PC-3 (cell line): Measurements from ENCODE around the gene SPACA4. TPM values are rescaled to one million over a fixed set of nuclear protein-coding genes. Genes with fewer than 3 reads are reported as not detected.

Source experiments
- ATAC-seq: fragments of 200-7000 bp; cut with Tn5 transposase; 2 replicates; pipeline ENCODE4 v1.9.1; 2020; ENCODE audit warnings: mild to moderate bottlenecking, moderate library complexity
- BruUV-seq: library from RNA; stranded (reverse); fragments of 400-500 nt; replicated peaks from 2 replicates; lab custom pipeline; 2021; lab: Mats Ljungman, UMichigan
- CTCF ChIA-PET: fragments of 300-600 bp; sonication (Branson Sonifier 250); formaldehyde crosslinking; loops from one replicate; lab custom pipeline; 2022; ENCODE audit warnings: antibody characterized with exemption; lab: Charles Lee
- POLR2A ChIA-PET: fragments of 300-600 bp; sonication (Branson Sonifier 250); formaldehyde crosslinking; loops from one replicate; lab custom pipeline; 2022; ENCODE audit warnings: antibody characterized with exemption; ENCODE audit not compliant: unreplicated experiment; lab: Charles Lee
- DNase-seq: peaks from one replicate; pipeline ENCODE4 v3.0.0-alpha.2; 2015
- H2AFZ ChIP-seq: fragments of 300-600 bp; sonication (generic); 2 replicates; pipeline ENCODE4 v1.6.0; 2016; ENCODE audit warnings: antibody characterized with exemption, low read length
- H3F3A ChIP-seq: fragments of 300-600 bp; sonication (generic); one replicate; pipeline ENCODE4 v1.6.0; 2017; ENCODE audit warnings: antibody characterized with exemption, low read length, control low read depth, mild to moderate bottlenecking; ENCODE audit not compliant: unreplicated experiment
- H3K27ac ChIP-seq: fragments of 300-600 bp; sonication (generic); 2 replicates; pipeline ENCODE4 v1.5.1; 2016; ENCODE audit warnings: mild to moderate bottlenecking, low read length
- H3K27me3 ChIP-seq: fragments of 300-600 bp; sonication (generic); 2 replicates; pipeline ENCODE4 v1.6.1; 2016; ENCODE audit warnings: low read length, mixed read lengths
- H3K36me3 ChIP-seq: fragments of 300-600 bp; sonication (generic); 2 replicates; pipeline ENCODE4 v1.6.1; 2016; ENCODE audit warnings: low read depth, mixed run types, low read length, mixed read lengths
- H3K4me1 ChIP-seq: fragments of 300-600 bp; sonication (generic); 2 replicates; pipeline ENCODE4 v1.5.1; 2016; ENCODE audit warnings: low read length; ENCODE audit not compliant: insufficient read depth
- H3K4me2 ChIP-seq: fragments of 300-600 bp; sonication (generic); 2 replicates; pipeline ENCODE4 v1.6.0; 2016; ENCODE audit warnings: low read length
- H3K4me3 ChIP-seq: fragments of 300-600 bp; sonication (generic); 2 replicates; pipeline ENCODE4 v1.5.1; 2016; ENCODE audit warnings: mild to moderate bottlenecking, low read length, mixed read lengths
- H3K79me2 ChIP-seq: fragments of 300-600 bp; sonication (generic); 2 replicates; pipeline ENCODE4 v1.6.1; 2017; ENCODE audit warnings: low read length, mixed read lengths
- H3K9ac ChIP-seq: fragments of 300-600 bp; sonication (generic); 2 replicates; pipeline ENCODE4 v1.6.0; 2016; ENCODE audit warnings: mild to moderate bottlenecking, low read length
- H3K9me2 ChIP-seq: fragments of 300-600 bp; sonication (generic); replicated peaks from 2 replicates; pipeline ENCODE4 v1.6.1; 2016; ENCODE audit warnings: mixed run types, low read length, mixed read lengths
- H3K9me3 ChIP-seq: fragments of 300-600 bp; sonication (generic); 2 replicates; pipeline ENCODE4 v1.6.1; 2016; ENCODE audit warnings: low read length, mixed read lengths
- H4K20me1 ChIP-seq: fragments of 300-600 bp; sonication (generic); 2 replicates; pipeline ENCODE4 v1.6.1; 2016; ENCODE audit warnings: low read length, mixed read lengths
- EZH2 ChIP-seq: fragments of 300-600 bp; sonication (generic); IDR thresholded peaks from one replicate; pipeline ENCODE4 v1.6.1; 2017; ENCODE audit warnings: antibody characterized with exemption, mild to moderate bottlenecking, low read length; ENCODE audit not compliant: unreplicated experiment
- EZH2phosphoT487 ChIP-seq: fragments of 300-600 bp; sonication (generic); IDR thresholded peaks from 2 replicates; pipeline ENCODE4 v1.6.1; 2018; ENCODE audit warnings: mild to moderate bottlenecking, antibody characterized with exemption, low read length, borderline replicate concordance
- intact Hi-C: fragments of 100-400 bp; cut with micrococcal nuclease; formaldehyde crosslinking; loops from 2 replicates; pipeline ENCODE4 v1.9.0; 2023
- total RNA-seq: library from RNA; depleted of rRNA; stranded (reverse); fragments of >200 nt; gene quantifications from 2 replicates; pipeline ENCODE4 v1.2.3, GENCODE V29; 2014
- TF ChIP-seq, protein P1 (sequence below): fragments of 300-600 bp; sonication (generic); conservative IDR thresholded peaks from 2 replicates; pipeline ENCODE4 v1.5.1; 2017; ENCODE audit warnings: antibody characterized with exemption, low read depth, mild to moderate bottlenecking, low read length

SPACA4 gene
- total RNA-seq, 1 experiment from 2014 or later: not detected

DNA sequence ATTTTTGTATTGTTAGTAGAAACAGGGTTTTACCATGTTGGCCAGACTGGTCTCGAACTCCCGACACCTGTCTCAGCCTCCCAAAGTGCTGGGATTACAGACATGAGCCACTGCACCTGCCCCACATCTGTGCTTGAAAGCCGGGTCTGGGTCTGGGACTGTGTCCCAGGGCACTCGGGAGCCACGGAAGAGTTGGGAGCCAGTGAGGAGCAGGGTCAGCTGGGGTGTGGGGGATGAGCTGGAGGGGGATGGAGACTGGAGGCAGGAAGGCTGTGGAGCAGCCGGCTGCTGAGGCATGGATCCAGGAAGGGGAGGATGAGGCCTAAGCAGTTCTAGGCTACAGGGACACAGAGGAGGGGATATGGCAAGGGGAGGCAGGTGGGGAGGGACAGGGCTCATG, 10.7 kb upstream of the SPACA4 start:
- no peak overlapping the region for H3K9ac ChIP-seq
- no TSS peak for BruUV-seq
- H2AFZ ChIP-seq: no peak overlapping the region
- H4K20me1 ChIP-seq: no peaks in the 10 kb centered on the region
- no peak for DNase-seq
- H3K4me3 ChIP-seq: no peak overlapping the region
- H3K27ac ChIP-seq: no peak overlapping the region
- no peaks in the 10 kb centered on the region for H3K4me1 ChIP-seq
- H3K9me2 ChIP-seq: no peaks in the 10 kb centered on the region
- H3K9me3 ChIP-seq: no peaks in the 10 kb centered on the region
- H3K4me2 ChIP-seq: no peak overlapping the region
- no peaks in the 10 kb centered on the region for H3K27me3 ChIP-seq
- TF ChIP-seq EZH2: no peak
- no peak for TF ChIP-seq EZH2phosphoT487
- TF ChIP-seq, protein P1, sequence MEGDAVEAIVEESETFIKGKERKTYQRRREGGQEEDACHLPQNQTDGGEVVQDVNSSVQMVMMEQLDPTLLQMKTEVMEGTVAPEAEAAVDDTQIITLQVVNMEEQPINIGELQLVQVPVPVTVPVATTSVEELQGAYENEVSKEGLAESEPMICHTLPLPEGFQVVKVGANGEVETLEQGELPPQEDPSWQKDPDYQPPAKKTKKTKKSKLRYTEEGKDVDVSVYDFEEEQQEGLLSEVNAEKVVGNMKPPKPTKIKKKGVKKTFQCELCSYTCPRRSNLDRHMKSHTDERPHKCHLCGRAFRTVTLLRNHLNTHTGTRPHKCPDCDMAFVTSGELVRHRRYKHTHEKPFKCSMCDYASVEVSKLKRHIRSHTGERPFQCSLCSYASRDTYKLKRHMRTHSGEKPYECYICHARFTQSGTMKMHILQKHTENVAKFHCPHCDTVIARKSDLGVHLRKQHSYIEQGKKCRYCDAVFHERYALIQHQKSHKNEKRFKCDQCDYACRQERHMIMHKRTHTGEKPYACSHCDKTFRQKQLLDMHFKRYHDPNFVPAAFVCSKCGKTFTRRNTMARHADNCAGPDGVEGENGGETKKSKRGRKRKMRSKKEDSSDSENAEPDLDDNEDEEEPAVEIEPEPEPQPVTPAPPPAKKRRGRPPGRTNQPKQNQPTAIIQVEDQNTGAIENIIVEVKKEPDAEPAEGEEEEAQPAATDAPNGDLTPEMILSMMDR: no peak
- H3F3A ChIP-seq: no peaks in the 10 kb centered on the region
- no peak for ATAC-seq
- H3K36me3 ChIP-seq: no peaks in the 10 kb centered on the region
- ChIA-PET POLR2A (no interaction called here), CTCF (no interaction called here)
- H3K79me2 ChIP-seq: no peaks in the 10 kb centered on the region
- intact Hi-C loops: no loop called here

DNA sequence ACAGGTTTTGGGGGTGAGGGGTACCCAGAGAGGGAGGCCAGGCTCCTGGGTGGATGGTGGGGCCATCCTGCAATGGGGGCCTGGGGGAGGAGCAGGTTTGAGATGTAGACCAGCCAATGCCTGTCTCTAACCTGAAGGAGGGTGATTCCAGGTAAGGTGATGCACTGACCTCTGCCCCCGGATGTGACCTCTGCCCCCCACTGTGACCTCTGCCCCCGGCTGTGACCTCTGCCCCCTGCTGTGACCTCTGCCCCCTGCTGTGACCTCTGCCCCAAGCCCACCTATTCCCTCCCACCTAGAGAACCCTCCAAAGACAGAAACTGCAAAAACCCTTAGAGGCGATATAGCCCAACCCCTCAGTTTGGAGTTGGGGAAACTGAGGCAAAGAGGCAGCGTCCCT, 10.3 kb upstream of the SPACA4 start:
- no peak overlapping the region for H3K9ac ChIP-seq
- H3K27me3 ChIP-seq: no peaks in the 10 kb centered on the region
- H3K9me3 ChIP-seq: no peaks in the 10 kb centered on the region
- CTCF ChIA-PET: no interaction called here
- intact Hi-C loops: no loop called here
- DNase-seq (no peak), ATAC-seq (no peak)
- H3K79me2 ChIP-seq: no peaks in the 10 kb centered on the region
- POLR2A ChIA-PET: no interaction called here
- H3K36me3 ChIP-seq: no peaks in the 10 kb centered on the region
- no peak overlapping the region for H2AFZ ChIP-seq
- BruUV-seq: no TSS peak
- H3K4me2 ChIP-seq: no peak overlapping the region
- H3F3A ChIP-seq: no peaks in the 10 kb centered on the region
- H3K27ac ChIP-seq: no peak overlapping the region
- TF ChIP-seq, protein P1: no peak
- TF ChIP-seq EZH2: no peak
- TF ChIP-seq EZH2phosphoT487: no peak
- no peaks in the 10 kb centered on the region for H4K20me1 ChIP-seq
- H3K4me3 ChIP-seq: no peak overlapping the region
- no peaks in the 10 kb centered on the region for H3K9me2 ChIP-seq
- no peaks in the 10 kb centered on the region for H3K4me1 ChIP-seq

DNA sequence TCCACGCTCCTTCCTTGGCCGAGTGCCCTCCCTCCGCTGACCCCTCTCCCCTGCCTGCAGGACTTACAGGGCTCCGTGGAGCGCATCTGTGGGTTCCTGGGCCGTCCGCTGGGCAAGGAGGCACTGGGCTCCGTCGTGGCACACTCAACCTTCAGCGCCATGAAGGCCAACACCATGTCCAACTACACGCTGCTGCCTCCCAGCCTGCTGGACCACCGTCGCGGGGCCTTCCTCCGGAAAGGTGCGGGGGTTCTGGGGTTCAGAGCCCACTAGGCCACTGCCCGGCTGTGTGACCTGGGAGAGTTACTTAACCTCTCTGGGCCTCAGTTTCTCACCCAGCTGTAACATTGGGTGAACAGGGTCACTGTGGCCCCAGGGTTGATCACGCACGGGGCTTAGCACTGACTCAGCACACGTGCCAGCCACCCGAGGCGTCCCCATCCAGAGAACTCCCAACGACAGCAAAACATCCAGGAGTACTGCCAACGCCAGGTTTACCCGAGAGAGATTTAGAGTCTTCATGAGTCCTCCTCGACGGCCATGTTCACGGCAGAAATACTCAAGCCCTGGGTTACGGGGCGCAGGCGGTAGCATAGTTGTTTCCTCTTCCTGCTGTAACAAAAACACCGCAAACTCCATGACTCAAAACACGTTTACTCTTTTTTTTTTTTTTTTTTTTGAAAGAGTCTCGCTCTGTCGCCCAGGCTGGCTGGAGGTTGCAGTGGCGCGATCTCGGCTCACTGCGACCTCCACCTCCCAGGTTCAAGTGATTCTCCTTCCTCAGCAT, 9.7 kb upstream of the SPACA4 start:
- H2AFZ ChIP-seq: no peak overlapping the region
- ATAC-seq (no peak), DNase-seq (no peak)
- intact Hi-C loops: no loop called here
- no peak overlapping the region for H3K9ac ChIP-seq
- H3K4me2 ChIP-seq: no peak overlapping the region
- ChIA-PET POLR2A (no interaction called here), CTCF (no interaction called here)
- H4K20me1 ChIP-seq: no peaks in the 10 kb centered on the region
- TF ChIP-seq EZH2phosphoT487 (no peak), EZH2 (no peak)
- TF ChIP-seq, protein P1: no peak
- no peaks in the 10 kb centered on the region for H3K79me2 ChIP-seq
- no peaks in the 10 kb centered on the region for H3F3A ChIP-seq
- no peak overlapping the region for H3K4me3 ChIP-seq
- no peaks in the 10 kb centered on the region for H3K9me3 ChIP-seq
- H3K4me1 ChIP-seq: no peaks in the 10 kb centered on the region
- H3K36me3 ChIP-seq: no peaks in the 10 kb centered on the region
- no peak overlapping the region for H3K27ac ChIP-seq
- H3K9me2 ChIP-seq: no peaks in the 10 kb centered on the region
- BruUV-seq: no TSS peak
- H3K27me3 ChIP-seq: no peaks in the 10 kb centered on the region
